HG03175 (cell line): ENCODE results near the gene ZNF433.
"Not testable (repeated sequence)": the region's sequence is repeated elsewhere in the genome, so short reads cannot be mapped to it uniquely, and the experiment has no call there.

Experiments
- ATAC-seq: cut with Tn5 transposase; IDR thresholded peaks from one replicate; pipeline ENCODE4 v1.9.1; 2021; ENCODE audit warnings: mild to moderate bottlenecking, moderate library complexity; ENCODE audit not compliant: unreplicated experiment

Gene ZNF433

DNA sequence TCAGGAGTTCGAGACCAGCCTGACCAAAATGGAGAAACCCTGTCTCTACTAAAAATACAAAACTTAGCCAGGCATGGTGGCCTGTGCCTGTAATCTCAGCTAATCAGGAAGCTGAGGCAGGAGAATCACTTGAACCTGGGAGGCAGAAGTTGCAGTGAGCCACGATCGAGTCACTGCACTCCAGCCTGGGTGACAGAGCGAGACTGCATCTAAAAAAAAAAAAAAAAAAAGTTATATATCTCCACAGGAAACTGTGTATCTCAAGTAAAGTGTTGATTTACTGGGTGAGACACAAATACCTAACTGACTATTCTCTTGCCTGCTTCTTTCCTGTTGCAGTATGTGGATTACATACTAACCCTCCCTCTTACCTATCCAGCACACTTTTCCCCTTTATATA, 43.6 kb downstream of the ZNF433 start:
- ATAC-seq, result not testable (repeated sequence)

DNA sequence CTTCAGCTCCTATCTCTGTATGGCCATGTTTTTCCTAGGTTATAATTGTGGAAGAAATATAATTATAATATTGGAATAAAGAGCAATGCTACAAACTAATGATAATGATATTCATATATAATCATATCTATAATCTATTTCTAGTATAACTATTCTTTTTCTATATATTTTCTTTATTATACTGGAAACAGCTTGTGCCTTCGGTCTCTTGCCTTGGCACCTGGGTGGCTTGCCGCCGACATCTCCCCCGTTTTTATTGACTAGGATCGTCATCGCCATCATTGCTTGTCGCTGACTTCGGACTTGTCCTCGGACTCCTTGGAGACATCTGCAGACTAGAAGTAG, 46.4 kb downstream of the ZNF433 start:
- ATAC-seq, result no peak

DNA sequence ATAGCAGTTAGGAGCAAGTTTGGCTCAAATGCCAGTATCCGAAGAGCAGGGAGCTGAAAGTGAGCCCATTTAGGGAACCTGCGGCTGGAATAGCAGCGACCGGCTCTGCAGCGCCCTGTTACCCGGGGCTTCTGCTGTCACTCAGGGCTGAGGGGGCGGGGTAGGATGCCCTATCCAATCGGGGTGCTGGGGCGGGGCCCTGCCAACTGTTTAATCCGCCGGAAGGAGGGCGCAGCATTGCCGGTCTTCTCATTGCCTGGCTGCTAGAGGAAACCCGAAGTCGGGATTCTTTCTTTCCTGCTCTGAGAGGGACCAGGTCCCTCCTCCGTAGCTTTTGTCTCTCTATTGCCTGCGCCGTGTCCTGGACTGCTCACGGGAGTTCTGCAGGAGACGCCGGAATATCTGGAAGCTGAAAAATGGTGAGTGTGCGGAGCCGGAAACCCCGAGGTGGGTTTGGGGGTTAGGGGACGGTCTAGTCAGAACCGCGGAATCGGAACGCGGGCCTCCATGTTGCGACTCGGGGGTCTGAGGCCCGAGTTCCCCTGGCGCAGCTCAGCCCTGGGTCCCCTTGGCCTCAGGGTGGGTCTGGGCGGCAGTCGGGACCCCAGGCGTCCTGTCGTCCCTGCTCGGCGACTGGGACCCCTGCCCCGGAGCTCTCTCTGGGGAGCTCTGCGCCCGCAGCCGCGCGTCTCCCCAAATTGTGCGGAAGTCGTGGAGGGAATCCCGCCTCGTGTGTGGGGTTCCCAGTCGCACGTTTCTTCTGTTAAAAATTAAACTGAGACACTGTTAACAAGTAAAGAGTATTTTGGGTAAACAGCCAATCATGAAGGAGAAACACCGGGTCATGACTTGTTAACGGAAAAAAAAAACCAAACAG, 47.8 kb downstream of the ZNF433 start:
- peak; percentile 82 for ATAC-seq

DNA sequence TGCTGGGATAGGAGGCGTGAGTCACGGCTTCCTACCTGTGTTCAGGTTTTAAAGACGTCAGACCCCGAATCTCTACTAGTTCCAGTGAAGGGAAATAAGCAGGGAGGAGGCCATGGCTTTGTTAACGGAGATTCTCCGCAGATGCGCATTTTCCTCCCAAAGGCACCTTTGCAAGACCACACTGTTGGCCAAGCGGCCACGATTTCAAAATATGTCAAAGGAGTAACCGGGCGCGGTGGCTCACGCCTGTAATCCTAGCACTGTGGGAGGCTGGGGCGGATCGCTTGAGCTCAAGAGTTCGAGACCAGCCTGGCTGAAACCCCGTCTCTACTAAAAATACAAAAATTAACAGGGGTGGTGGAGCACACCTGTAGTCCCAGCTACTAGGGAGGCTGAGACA, 48.7 kb downstream of the ZNF433 start:
- ATAC-seq, result no peak

DNA sequence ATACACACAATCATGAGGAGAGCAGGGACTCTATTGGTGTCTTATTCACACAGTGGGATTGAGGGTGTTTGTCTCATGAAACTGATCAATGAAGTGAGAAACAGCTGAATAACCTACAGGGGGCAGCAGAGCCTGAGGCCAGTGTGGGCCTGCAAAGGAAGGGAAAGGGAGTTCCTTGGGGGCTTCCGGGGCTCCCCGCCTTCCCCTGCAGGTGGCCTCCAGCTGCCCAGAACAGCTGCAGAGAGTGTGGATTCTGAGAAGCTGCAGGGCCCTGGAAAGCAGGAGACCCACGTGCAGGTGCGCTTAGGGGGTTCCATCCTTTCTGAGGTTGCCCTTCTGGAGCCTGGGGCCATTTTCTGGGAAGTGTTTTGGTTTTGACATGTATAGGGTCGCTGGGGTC, 50.5 kb downstream of the ZNF433 start:
- ATAC-seq, result no peak

DNA sequence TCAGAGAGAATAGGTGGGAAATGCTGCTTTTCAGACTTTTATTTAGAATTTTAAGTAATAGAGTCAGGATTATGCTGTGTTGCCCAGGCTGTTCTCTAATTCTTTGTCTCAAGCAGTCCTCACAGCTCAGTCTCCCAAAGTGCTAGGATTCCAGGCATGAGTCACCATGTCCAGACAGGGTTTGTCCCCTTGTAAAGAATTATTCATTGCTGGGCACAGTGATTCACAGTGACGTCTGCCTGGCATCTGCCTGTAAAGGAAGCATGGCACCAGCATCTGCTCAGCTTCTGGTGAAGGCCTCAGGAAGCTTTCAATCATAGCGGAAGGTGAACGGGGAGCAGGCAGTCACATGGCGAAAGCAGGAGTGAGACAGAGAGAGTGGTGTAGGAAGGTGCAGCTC, 53.0 kb downstream of the ZNF433 start:
- ATAC-seq, result no peak

DNA sequence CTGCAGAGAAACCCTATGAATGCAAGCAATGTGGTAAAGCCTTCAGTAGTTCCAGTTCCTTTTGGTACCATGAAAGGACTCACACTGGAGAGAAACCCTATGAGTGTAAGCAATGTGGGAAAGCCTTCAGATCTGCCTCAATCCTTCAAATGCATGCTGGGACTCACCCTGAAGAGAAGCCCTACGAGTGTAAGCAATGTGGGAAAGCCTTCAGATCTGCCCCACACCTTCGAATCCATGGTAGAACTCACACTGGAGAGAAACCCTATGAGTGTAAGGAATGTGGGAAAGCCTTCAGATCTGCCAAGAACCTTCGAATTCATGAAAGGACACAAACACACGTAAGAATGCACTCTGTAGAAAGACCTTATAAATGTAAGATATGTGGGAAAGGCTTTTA, 56.0 kb downstream of the ZNF433 start:
- ATAC-seq, result no peak

DNA sequence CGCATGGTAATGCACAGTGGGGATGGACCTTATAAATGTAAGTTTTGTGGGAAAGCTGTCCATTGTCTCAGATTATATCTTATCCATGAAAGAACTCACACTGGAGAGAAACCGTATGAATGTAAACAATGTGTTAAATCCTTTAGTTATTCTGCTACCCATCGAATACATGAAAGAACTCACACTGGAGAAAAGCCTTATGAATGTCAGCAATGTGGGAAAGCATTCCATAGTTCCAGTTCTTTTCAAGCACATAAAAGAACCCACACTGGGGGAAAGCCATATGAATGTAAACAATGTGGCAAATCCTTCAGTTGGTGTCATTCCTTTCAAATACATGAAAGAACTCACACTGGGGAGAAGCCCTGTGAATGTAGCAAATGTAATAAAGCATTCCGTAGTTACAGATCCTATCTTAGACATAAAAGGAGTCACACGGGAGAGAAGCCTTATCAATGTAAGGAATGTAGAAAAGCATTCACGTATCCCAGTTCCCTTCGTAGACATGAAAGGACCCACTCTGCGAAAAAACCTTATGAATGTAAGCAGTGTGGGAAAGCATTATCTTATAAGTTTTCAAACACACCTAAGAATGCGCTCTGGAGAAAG, 56.9 kb downstream of the ZNF433 start:
- no peak for ATAC-seq

DNA sequence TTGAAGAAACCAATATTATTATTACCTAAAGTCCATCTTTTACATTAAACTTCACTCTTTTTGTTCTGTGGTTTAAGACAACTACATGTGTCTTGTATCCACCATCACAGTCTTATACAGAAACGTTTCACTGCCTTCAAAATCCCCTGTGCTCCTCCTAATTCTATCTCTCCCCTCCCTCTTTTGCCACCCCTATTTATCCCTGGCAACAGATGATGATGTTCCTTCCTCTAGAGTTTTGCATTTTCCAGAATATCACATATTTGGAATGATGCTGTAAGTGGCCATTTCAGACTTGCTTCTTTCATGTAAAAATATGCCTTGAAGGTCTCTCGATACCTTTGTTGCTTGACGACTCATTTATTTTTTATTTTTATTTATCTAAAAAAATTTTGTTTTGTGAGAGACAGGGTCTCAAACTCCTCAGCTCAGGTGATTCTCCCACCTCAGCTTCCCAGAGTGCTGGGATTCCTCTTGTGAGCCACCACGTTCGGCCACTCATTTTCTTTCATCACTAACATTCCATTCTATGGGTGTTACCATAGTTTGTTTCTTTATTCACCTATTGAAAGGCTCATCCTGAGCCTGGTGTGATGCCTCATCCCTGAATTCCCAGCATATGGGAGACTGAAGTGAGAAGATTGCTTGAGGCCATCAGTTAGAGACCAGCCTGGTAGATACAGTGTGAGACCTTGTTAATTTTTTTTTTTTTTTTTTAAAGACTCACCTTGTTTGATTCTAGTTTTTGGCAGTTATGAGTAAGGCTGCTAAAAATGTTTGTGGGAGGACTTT, 62.3 kb downstream of the ZNF433 start:
- ATAC-seq, result no peak

DNA sequence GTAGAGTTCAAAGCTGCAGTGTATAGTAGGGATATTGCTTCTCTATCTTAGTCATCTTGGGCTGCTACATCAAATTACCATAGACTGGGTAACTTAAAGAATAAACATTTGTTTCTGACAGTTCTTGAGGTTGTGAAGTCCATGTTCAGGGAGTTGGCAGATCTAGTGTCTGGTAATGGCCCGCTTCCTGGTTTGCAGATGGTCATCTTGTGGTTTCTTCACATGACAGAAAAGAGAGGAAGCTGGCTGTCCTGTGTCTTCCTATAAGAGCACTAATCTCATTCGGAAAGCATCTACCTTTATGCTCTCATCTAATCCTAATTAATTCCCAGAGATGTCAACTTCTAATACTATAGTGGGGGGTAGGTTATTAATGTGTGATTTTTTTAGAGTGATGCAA, 64.4 kb downstream of the ZNF433 start:
- no peak for ATAC-seq

DNA sequence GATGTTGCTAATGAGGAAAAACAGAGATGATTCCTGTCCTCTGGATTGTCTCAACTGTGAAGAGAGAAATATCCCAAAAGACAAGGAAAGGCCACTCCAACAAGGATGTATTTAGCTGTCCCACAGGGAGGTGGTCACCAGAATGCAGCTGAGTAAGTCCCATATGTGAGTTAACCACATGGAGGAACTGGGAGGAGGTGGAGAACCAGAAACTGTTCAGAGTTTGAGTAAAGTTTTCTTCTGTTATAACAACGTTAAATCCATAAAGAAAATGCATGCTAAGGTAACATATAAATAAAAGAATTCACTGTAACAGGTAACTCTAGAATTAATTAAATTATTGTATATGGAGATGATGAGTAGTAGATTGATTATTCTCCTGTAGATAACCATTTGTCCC, 65.3 kb downstream of the ZNF433 start:
- ATAC-seq, result no peak

DNA sequence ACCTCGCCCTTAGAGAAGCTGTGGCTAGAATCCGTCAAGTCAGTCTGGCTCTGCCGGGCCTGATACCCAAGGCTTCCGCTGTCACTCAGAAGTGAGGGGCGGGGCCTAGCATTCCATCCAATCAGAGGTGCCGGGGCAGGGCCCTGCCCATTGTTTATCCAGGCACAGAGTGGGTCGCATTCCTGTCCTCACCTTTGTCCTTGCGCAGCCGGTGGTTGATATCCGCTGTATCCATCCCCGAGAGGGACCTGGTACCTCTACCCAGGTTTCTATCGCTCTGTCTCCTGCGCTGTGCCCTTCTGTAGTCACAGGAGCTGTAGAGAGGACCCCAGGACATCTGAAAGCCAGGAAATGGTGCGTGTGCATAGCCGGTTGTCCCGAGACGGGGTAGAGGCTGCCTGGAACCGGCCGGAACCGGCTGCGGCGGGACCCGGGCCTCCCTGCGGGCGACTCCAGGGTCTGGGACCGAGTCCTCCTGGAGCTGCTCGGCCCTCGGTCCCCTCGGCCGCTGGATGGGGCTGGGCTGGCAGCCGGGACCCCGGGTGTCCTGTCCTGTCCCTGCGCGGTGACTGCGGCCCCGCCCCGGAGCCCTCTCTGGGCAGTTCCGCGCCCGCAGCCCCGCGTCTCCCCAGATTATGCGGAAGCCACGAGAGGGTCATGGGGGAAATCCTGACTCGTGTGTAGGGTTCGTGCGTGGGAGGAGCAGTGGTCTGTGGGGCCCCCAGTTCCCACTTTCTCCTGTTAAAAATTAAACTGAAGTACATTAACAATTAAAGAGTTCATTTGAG, 70.4 kb downstream of the ZNF433 start, which contains the start of gene ZNF763:
TSS of gene ZNF763 (plus strand) at position 183 of the 788 bp plus-strand sequence. CDS start at position 352, 169 bp downstream.
- peak; percentile 87 for ATAC-seq
